ENCODE data around the gene HSBP1L1.

HSBP1L1 gene

DNA sequence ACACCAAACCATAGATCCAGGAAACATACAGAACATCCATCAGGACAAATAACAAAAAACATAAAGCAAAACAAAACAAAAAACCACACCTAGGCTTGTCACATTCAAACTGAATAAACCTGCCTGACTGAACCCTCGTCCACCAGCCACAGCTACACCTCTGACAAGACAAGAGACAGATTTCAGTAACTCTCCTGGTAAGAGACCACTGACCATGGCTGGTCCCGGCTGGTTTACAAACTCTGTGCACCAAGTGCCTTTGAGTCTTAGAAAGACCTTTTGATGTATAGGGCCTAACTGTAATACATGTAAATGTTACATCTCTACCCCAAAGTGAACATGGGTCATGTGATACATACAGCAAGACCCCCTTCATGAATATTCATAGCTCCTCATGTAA lies 8.2 kb upstream of the HSBP1L1 start:
- TF ChIP-seq, protein P1, sequence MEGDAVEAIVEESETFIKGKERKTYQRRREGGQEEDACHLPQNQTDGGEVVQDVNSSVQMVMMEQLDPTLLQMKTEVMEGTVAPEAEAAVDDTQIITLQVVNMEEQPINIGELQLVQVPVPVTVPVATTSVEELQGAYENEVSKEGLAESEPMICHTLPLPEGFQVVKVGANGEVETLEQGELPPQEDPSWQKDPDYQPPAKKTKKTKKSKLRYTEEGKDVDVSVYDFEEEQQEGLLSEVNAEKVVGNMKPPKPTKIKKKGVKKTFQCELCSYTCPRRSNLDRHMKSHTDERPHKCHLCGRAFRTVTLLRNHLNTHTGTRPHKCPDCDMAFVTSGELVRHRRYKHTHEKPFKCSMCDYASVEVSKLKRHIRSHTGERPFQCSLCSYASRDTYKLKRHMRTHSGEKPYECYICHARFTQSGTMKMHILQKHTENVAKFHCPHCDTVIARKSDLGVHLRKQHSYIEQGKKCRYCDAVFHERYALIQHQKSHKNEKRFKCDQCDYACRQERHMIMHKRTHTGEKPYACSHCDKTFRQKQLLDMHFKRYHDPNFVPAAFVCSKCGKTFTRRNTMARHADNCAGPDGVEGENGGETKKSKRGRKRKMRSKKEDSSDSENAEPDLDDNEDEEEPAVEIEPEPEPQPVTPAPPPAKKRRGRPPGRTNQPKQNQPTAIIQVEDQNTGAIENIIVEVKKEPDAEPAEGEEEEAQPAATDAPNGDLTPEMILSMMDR (IDR thresholded peaks at IDR 0.05; ENCODE audit: low read depth, low read length) = no peak
- no peak overlapping the region for H3K4me3 ChIP-seq (ENCODE audit: low read depth, low read length)

DNA sequence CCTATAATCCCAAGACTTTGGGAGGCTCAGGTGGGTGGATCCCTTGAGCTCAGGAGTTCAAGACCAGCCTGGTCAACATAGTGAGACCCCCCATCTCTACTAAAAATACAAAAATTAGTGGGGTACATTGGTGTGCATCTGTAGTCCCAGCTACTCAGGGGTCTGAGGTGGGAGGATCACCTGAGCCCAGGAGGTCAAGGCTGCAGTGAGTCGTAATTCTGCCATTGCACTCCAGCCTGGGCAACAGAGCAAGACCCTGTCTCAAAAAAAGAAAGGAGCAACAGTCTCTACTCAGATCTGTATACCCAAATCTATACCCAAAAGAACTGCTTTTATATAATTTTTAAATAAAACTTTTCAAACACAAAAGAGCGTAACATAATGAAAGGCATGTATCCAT lies 5.5 kb upstream of the HSBP1L1 start:
- TF ChIP-seq, protein P1 (IDR thresholded peaks at IDR 0.05; ENCODE audit: low read depth, low read length) = no peak

DNA sequence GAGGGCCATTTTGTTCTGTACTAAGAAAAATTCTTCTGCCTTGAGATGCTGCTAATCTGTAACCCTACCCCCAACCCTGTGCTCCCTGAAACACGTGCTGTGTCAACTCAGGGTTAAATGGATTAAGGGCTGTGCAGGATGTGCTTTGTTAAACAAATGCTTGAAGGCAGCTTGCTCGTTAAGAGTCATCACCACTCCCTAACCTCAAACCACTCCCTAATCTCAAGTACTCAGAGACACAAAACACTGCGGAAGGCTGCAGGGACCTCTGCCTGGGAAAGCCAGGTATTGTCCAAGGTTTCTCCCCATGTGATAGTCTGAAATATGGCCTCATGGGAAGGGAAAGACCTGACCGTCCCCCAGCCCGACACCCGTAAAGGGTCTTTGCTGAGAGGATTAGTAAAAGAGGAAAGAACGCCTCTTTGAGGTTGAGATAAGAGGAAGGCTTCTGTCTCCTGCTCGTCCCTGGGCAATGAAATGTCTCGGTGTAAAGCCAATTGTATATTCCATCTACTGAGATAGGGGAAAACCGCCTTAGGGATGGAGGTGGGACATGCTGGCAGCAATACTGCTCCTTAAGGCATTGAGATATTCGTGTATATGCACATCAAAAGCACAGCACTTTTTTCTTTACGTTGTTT lies 4.2 kb upstream of the HSBP1L1 start:
- H3K4me3 ChIP-seq (ENCODE audit: low read depth, low read length) = peak overlapping the region; percentile 23; the same call in 1 of the 2 replicates

More for the DNA sequence above, 5.5 kb upstream of the HSBP1L1 start:
- H3K4me3 ChIP-seq (ENCODE audit: low read depth, low read length) = no peak overlapping the region

DNA sequence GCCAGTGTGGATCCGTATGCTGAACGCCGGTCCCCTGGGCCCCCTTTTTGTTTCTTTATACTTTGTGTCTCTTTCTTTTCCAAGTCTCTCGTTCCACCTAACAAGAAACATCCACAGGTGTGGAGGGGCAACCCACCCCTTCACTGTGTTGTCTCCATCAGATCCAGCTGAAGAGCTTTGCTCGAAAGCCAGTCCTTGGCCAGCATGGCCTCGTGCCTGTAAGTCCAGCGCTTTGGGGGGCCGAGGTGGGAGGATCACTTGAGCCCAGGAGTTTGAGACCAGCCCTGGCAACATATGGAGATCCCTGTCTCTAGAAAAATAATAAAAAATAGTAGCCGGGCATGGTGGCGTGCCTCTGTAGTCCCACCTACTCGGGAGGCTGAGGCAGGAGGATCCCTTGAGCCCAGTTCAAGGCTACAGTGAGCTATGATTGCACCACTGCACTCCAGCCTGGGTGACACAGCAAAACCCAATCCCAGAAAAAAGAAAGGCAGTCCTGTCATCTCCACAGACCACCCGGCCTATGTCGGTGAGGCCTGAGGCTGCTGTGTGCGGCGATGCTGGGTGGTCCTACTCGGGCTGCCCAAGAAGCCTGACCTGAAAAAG lies 3.4 kb upstream of the HSBP1L1 start:
- no peak overlapping the region for H3K4me3 ChIP-seq (ENCODE audit: low read depth, low read length)
- TF ChIP-seq, protein P1 (IDR thresholded peaks at IDR 0.05; ENCODE audit: low read depth, low read length) = no peak

DNA sequence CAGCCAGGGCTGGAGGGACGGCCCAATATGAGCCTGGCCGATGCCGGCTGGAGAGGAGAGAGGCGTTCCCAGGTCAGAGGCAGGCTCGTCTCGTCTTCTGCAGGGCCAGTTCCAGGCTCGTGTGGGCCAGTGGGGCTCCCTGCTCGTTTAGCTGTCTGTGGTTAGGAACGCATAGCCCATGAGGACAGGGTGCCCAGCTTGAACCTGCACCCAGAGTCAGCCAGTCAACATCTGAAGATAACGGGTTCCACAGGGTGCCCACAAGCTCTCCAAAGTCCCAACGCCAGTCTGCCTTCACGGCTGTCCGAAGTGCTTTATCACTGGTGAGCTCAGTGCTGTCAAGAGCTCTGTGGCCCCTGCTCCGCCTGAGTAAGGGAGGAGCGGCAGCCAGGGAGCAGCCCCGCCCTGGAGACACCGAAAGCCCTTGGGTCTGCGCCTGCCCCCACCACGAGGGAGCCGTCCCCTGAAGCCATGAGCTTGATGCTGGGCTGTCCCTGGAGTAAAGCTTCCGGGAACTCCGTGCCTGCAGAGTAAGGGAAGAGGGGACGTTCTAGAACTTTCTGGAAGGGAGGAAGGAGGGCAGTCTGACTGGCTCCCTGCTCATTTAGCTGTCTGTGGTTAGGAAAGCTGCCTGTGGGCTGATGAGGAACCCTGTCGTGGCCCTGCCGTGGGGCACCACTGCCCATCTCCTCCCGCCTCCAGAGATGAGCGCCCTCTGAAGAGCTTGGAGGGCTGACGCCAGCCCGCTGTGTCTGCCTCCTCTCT lies 2.7 kb upstream of the HSBP1L1 start:
- no peak overlapping the region for H3K4me3 ChIP-seq (ENCODE audit: low read depth, low read length)
- TF ChIP-seq, protein P1 (IDR thresholded peaks at IDR 0.05; ENCODE audit: low read depth, low read length) = no peak

DNA sequence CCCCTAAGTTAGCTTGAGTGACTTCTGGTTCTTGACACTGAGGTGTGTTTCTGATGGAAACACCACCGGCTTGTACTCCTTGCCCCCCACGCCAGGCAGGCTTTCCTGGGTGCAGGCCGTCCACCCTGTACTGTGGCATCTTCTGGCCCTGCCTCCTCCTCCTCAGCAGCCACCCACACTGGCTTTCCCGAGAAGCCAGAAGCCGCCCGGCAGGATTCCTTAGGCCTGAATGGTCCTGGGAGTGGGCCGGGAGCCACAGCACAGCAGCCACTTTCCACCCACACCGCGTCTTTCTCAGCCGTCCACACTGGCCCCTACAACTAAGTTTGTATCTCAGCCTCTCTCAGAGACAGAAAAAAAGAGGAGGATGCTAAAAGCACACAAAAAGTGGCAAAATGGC lies 2.1 kb upstream of the HSBP1L1 start:
- TF ChIP-seq, protein P1 (IDR thresholded peaks at IDR 0.05; ENCODE audit: low read depth, low read length) = no peak
- H3K4me3 ChIP-seq (ENCODE audit: low read depth, low read length) = no peak overlapping the region

DNA sequence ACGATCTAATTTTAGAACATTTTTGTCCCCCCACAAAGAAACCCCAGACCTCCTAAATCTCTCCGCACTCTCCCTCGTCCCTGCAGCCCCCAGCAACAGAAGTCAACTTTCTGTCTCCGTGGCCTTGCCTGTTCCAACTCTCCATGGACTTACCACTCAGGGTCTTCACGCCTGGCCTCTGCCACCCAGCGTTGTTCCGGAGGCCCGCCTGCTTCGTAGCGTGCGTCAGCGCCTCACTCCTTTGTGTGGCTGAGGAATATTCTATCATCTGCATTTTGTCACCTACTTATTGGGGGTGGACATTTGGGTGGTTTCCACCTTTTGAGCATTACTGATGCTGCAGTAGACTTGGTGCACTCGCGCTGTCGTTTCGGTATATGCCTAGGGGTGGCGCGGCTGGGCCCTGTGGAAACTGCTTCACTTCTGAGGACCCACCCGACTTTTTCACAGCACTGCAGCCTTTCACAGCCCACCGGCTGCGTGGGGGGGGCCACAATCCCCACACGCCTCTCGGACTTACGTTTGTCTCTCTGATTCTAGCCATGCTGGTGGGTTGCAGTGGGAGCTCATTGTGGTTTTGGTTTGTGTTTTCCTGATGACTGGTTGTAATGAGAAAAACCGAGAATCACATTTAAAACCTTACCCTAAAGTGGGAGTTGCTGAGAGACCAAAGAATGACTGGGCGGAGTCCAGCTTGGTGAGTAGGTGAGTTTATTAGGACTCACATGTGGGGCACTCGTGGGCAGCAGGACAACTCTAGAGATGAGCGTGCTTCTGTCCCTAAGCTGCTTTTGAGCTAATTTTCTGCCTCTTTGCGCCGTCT lies 1.4 kb upstream of the HSBP1L1 start:
- TF ChIP-seq, protein P1 (IDR thresholded peaks at IDR 0.05; ENCODE audit: low read depth, low read length) = no peak
- H3K4me3 ChIP-seq (ENCODE audit: low read depth, low read length) = no peak overlapping the region
